Measurements from ENCODE around the gene LRRC4C. TPM values are rescaled to one million over a fixed set of nuclear protein-coding genes. Genes with fewer than 3 reads are reported as not detected.
"Not testable (repeated sequence)": the region's sequence is repeated elsewhere in the genome, so short reads cannot be mapped to it uniquely, and the experiment has no call there.

The LRRC4C gene
- total RNA-seq, 1 donor from 2014 or later: 0.62 TPM

DNA sequence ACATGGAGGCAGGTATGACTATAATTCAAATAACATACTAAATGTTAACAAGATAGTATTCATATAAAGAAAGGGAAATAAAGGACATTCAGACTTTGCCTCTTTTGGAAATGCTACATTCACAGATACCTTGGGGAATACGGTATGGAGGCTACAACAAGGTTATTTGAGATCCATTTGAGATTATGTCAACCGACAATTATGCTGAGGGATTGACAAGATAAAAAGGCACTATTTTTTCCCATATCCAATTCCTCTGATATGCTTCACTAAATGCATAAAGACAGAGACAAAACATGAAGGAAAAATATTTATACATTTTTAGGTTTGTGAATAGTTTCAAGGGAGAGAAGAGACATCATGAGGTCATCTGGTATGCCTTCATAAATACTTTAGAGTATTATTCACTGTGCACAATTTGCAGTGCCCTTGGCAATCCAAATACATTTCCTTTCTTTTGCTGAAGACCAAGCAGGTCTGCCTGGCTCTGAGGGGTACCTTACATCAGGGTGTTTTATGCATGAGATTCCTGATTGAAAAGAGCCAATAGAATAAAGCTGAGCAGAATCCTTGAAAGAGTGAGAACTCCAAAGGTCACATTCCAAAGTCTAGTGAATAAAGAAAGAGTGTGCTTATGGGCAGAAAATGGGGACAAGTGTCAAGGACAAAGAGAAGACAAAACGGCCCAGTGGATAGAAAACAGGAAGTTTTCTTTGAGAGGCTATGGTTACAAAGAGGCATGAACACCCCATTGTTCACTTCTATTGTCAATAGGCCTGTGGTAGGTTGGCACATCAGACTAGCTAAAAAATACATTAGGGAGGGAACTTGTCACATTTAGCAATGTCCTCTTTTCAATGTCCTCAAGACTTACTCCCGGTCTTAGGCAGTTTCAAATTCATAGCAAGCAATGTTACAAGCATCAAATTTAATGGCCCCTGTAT lies 455.8 kb downstream of the LRRC4C start:
- intact Hi-C loops (cut with DNase I): no loop called here
- no peak for ATAC-seq (ENCODE audit: poor library complexity)
- DNase-seq: no peak

DNA sequence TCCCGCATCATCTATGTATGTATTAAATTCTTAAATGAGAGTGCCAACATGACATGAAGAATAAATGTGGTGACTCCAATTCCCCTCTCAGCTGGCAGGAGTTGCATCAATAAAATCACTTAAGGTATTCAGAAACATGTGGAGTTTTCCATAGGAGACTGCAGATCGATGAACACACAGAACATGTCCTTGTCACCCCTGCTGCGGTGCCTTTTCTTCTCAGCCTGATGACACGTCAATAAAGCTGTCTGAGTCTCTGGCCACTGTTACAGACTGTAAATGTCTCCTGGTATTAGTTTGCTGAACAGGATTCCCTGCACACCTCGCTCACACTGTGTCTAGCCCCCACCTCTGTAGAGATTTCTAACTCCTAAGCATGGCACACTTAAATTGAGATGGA lies 460.5 kb downstream of the LRRC4C start:
- ATAC-seq (ENCODE audit: poor library complexity): no peak
- intact Hi-C loops (cut with DNase I): no loop called here

DNA sequence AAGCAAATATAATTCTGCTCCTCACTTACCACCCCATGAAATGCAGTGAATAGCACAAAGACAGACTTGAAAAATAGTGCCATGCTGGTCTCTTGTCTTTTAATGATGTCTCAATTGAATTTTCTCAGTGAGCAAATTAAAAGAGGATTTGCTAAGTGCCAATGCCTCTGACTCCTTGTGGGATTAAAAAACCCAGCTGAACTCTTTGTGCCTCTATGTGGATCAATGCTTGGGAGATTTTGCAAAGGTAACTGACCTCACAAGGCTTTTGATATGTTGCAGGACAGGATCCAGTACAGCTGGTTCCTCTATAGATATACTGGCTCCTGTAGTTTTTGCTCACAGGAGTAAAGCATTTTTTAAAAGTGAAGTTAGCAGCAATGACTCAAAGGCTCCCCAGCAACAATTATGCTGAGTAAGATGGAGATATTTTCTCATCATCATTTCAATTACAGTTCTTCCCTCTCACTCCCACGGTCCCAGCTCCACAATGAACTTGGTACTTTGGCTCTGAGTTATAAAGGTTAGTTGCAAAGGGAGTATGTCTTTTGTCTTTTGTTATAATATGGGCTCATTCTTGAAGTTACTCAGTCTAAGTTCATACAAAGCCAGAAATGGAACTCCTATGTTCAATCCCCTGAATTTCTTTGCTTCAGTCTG lies 471.5 kb downstream of the LRRC4C start:
- intact Hi-C loops (cut with DNase I): no loop called here
- DNase-seq: no peak

More for the DNA sequence above, 460.5 kb downstream of the LRRC4C start:
- DNase-seq: no peak

DNA sequence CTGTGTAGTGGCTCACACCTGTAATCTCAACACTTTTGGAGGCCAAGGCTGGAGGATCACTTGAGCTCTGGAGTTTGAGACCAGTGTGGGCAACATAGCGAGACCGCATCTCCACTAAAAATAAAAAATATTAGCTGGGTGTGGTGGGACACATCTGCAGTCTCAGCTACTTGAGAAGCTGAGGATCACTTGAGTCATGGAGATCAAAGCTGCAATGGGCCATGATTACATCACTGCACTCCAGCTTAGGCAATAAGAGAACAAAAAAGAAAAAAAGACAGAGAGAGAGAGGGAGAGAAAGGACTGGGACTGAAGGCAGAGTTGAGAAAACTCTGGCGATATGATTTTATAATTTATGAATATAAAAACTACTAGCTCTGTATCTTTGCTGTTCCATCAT lies 473.1 kb downstream of the LRRC4C start:
- intact Hi-C loops (cut with DNase I): no loop called here
- ATAC-seq (ENCODE audit: poor library complexity): no peak
- DNase-seq: no peak

More for the DNA sequence above, 471.5 kb downstream of the LRRC4C start:
- no peak for ATAC-seq (ENCODE audit: poor library complexity)

DNA sequence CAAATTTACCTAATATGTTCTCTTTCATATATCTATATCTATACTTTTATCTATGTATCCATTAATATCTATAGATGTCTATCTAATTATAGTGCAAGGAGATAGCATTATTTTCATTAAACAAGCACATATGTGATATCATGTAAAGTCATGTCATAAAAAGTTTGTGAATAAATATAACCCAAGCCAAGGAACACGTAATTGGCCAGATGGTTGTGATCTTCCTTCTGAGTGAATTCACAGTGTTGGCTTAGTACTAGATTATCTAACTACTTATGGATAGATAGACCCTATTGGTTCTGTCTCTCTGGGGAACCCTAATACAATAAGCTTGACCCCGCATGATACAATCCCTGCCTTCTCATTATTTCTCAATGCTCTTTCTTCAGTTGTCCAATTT lies 484.4 kb downstream of the LRRC4C start:
- no peak for ATAC-seq (ENCODE audit: poor library complexity)
- intact Hi-C loops (cut with DNase I): no loop called here
- no peak for DNase-seq

DNA sequence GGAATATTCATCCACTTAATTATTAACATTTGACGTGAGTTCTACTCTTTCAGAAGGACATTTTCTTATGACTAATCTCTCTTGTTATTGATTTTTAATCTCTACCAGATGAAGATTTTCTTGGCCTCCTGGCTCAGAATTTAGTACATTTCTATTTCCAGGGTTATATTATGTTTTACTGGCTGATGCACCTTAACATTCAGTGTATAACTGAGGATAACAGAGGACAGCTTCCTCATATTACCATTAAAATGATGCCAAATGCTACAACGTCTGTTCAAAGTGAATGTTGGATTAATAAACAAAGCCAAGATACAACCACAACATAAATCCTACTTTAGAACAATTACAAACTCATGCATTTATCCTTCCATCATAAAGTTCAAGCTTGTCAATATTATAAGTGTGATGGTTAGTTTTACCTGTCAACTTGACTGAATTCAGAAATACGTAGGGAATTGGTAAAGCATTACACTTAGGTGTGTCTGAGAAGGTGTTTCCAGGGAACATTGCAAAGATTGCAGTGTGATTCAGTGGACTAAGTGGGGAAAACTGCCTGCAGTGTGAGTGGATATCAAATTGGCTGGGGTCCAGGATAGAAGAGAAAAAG lies 485.2 kb downstream of the LRRC4C start:
- intact Hi-C loops (cut with DNase I): no loop called here
- ATAC-seq (ENCODE audit: poor library complexity) (no peak), DNase-seq (no peak)

DNA sequence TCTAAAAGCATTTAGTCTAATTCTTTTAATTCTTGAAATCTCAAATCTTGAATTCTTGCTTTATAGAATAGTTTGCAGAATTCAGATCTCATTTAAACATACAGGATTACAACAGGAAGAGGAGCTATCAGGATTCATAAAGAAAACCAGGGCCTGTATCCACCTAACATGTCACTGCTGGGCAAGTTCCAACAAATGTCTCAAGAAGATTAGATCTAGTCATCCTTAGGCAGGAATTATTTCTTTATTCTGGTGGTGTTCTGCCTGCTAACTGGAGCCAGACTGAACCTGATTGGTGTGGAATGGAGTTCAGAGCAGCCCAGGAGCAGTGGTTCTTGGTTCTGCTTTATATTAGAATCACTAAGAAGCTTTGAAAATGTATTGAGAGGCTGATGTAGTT lies 500.7 kb downstream of the LRRC4C start:
- DNase-seq: no peak
- intact Hi-C loops (cut with DNase I): no loop called here
- no peak for ATAC-seq (ENCODE audit: poor library complexity)

DNA sequence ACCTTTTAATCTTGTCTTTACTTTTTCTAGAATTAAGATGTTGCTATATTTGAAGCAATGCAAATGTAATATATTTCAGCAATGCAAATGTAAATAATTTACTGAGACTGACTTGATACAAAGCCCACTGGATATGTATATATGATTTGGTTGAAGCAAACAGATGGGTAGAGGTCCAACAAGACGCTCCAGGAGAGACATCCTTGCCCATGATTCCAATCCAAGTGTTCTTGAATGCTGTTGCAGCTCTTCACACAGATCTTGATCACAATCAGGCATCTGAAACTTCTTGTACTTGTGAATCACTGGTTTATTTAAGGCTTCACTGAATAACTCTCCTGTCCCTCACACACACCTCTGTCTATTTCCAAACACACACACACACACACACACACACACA lies 507.0 kb downstream of the LRRC4C start:
- ATAC-seq (ENCODE audit: poor library complexity) (no peak), DNase-seq (no peak)
- intact Hi-C loops (cut with DNase I): no loop called here

DNA sequence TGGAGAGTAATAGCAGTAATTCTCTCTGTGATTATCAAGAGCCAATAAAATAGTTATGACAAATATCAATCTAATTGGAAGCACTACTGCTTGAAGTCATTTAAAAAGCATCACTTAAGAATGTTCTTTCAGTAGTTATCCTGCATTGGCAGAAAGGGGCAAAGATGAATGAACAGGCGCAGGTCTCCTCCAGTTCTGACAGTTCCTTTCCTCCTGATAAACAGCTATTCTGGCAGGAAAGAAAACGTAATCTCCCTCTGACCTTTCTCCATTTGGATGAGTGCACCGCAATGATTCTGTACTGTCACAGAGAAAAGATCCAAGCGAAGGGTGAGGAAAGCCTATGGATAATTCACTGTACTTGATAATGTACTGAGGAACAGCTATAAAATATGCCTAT lies 521.5 kb downstream of the LRRC4C start:
- DNase-seq (no peak), ATAC-seq (ENCODE audit: poor library complexity) (no peak)
- intact Hi-C loops (cut with DNase I): no loop called here

DNA sequence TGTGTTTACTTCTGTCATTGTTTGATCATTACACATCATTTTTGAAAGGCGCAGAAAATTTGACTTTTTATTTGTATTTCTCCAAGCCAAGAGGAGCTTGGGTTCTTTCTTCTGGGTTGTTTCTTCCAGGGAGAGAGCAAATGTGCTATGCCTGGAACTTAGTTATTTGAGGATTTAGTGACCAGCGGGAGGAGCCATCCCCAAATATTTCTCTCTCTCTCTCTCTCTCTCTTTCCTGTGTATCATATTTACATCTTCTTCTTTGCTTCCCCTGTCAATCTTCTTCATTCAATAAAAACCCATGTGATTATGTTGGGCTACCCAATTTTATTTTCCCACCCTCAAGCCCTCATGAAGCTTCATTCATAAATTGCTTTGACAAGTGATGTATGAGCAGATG lies 534.5 kb downstream of the LRRC4C start:
- intact Hi-C loops (cut with DNase I): no loop called here
- DNase-seq (no peak), ATAC-seq (ENCODE audit: poor library complexity) (no peak)

DNA sequence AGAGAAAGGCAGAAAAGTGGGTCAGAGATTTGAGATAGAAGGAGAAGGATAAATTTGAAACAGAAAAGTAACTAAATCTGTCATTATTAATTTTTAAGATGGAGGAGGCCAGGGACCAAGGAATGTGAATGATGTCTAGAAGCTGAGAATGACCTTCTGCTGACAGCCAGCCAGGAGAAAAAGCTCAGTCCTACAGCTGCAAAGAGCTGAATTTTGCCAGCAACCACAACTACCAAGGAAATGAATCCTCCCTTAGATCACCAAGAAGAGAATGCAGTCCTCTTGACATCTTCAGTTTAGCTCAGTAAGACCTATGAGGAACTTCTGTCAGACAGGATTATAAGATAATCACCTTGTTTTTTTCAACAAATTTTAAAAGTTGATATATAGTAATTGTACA lies 538.2 kb downstream of the LRRC4C start:
- intact Hi-C loops (cut with DNase I): no loop called here
- DNase-seq (no peak), ATAC-seq (ENCODE audit: poor library complexity) (no peak)

DNA sequence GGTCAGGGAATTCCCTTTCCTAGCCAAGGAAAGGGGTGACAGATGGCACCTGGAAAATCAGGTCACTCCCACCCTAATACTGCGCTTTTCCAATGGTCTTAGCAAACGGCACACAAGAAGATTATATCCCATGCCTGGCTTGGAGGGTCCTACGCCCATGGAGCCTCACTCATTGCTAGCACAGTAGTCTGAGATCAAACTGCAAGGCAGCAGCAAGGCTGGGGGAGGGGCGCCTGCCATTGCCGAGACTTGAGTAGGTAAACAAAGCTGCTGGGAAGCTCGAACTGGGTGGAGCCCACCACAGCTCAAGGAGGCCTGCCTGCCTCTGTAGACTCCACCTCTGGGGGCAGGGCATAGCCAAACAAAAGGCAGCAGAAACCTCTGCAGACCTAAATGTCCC lies 548.7 kb downstream of the LRRC4C start:
- DNase-seq; intact Hi-C loops (cut with DNase I); ATAC-seq (ENCODE audit: poor library complexity): not testable (repeated sequence)

DNA sequence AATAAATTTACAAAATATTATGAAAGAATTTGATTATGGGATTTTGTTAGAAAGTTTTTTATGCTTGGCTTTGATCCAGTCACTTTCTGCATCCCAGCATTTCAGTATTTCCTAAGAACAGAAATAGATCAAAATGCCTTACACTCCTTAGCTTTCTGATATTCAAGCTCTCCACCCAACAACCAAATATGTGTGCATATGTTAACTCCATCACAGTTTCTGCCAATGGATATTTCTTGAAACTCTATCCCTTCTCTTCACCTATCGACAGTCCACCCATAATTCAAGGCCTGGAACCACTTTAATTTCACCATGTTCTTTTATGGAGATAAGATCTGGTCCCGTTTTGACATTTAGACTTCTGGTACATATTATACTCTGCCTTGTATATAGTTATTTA lies 565.0 kb downstream of the LRRC4C start:
- DNase-seq (no peak), ATAC-seq (ENCODE audit: poor library complexity) (no peak)
- intact Hi-C loops (cut with DNase I): no loop called here

DNA sequence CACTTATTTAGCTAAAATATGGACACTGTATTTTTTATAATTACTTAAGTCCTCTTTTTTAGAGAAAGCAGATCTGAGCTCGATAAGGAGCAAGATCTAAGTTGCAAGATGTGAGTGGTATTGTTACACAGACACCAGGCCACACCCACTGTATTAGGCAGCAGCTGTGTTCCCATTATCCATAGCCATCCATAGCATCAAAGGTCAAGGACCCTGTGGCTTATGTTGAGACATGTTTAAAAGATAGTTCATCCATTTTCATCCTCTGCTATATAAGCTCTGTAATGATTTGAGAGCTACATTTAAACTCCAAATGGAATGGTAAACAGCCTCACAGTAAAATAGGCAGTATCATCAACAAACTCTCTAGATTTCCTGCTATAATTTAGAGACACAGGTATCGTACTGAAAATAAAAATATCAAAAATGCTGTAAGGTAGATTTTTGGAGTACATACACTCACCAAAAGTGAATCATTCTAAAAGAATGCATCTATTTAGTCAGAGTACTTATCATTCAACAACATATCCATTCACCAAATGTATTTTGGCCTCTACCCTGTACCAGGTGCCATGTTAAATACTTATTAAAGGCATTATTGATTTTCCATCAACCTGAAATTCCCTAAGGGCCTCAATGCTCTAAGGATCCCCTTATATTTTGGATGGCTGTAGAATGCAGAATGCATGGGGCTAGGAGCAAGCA lies 574.0 kb downstream of the LRRC4C start:
- no peak for DNase-seq
- intact Hi-C loops (cut with DNase I): no loop called here
- ATAC-seq (ENCODE audit: poor library complexity): no peak

DNA sequence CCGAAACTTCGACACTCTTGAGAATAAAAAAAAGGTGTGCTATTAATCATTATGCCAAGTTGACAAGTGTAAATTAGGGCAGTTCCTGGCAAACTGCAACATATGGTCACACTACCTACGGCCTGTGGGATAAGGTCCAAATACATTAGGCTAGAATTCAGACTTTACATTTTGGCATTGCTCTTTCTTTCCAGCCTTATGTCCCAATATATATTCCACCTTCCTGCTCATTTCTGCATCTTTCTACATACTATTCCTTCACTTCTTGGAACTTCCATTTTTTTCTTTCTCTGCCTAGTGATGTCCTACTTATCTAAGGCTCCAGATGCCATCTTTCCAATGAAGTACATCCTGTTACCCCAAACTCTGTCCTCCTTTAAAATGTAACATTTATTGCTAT lies 577.2 kb downstream of the LRRC4C start:
- DNase-seq (no peak), ATAC-seq (ENCODE audit: poor library complexity) (no peak)
- intact Hi-C loops (cut with DNase I): no loop called here

DNA sequence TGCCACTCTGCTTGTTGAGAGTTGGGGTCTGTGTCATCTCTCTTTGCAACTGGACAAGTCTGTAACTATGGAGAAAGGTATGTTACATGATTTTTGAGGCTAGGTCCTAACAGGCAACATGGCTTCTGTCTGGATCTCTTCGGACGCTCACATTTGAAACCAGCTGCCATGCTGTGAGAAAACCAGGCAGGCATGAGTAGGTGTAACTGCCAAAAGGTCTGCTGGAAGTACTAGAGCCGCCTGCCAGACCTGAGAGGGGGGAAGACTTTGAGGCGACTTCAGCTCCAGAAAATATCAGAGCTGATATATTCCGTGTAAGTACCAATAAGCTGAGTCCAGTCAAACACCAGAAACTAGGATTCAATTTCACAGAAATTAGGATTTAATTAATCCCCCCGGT lies 579.5 kb downstream of the LRRC4C start:
- intact Hi-C loops (cut with DNase I): no loop called here
- DNase-seq: no peak
- ATAC-seq (ENCODE audit: poor library complexity): no peak

DNA sequence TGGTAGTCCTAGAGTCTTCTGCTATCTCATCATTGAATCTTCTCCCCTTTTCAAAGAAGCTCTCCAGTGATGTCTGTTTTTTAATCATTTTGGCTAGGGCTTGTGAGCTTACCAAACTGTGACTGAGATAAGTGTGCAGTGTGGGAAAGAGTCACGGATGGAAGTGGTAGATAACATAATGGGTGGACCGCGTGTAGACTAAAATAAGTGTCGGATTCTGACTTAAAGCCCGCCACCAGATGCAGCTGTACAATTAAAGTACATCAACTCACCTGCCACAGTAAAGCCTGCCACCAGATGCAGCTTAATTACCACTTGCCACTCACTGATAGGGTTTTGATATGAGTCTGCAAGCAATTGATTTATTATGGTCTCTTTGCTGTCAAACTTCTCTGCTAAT lies 581.5 kb downstream of the LRRC4C start:
- no peak for ATAC-seq (ENCODE audit: poor library complexity)
- intact Hi-C loops (cut with DNase I): no loop called here
- no peak for DNase-seq

DNA sequence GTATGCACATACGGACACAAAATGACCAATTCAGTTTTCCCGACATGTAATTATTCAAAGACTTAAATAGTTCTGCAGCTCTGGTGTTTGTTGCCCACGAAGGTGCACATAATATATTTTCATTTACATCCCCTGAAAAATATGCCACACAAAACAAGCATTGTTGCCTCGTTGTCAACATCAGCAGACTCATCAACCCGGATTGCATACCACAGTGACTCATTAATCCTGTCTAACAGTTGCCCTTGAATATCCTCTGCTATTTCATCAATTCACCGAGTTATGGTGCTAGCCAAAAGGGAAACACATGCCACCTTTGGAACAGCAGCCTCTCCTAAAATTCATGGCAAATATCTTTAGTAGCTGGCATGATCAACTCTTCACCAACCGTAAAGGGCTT lies 582.2 kb downstream of the LRRC4C start:
- intact Hi-C loops (cut with DNase I): no loop called here
- ATAC-seq (ENCODE audit: poor library complexity): no peak
- DNase-seq: no peak

DNA sequence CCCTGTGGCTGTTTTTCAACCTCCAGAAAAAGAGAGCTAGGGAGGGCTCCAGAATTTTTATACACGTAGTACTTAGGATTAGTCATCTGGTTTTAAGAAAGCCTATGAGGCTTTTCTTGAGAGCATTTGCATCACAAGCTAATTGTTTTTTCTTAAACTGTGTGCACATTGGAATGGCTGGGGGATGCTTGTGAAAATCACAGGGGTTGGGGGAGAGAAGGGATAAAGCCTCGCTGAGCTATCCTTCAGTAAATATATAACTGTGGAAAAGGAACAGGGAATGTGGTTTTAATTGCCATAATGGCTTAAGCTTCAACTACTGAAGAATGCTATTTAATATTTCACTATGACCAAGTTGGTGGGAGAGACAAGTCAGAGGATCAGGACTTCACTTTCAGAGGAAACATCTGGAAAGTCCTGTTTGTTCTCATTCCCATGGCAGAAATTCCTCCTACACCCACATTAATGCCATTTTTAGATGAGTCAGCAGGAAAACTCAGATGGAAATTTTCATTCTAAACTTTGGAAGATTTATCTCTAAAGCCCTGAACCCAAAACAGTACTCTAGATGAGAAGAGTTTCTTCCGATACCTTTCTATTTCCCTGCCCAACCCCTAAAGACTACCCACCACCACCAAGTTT lies 591.3 kb downstream of the LRRC4C start:
- DNase-seq (no peak), ATAC-seq (ENCODE audit: poor library complexity) (no peak)
- intact Hi-C loops (cut with DNase I): no loop called here
